Measurements from ENCODE around the gene SP140. TPM values are rescaled to one million over a fixed set of nuclear protein-coding genes. Genes with fewer than 3 reads are reported as not detected.

SP140 gene
- total and polyA plus RNA-seq, 9 of the 15 experiments (the other 6 are each of a cell fraction or from before 2014, with no cell fraction given): 0.04 to 1.1 (median 0.57) TPM; not detected in 1

- TF ChIP-seq CLOCK (CRISPR knock-in tag; IDR thresholded peaks at IDR 0.05; ENCODE audit: borderline replicate concordance) (no peak), ZNF609 (CRISPR knock-in tag; IDR thresholded peaks at IDR 0.05; ENCODE audit: borderline replicate concordance) (no peak), ZNF740 (CRISPR knock-in tag; IDR thresholded peaks at IDR 0.05) (no peak), ZNF740 (tag; IDR thresholded peaks at IDR 0.05) (no peak), U2AF2 (optimal IDR thresholded peaks at IDR 0.05; ENCODE audit: low read depth, low read length) (no peak)
Observed at GRCh38 chr2:230234122-230234722, 8.7 kb downstream of the SP140 start (continued).
